Esophagus squamous epithelium (tissue), 5 donors: Measurements from ENCODE around the gene COL6A2. TPM values are rescaled to one million over a fixed set of nuclear protein-coding genes. Genes with fewer than 3 reads are reported as not detected.

Experiments used
- DNase-seq: peaks from one replicate; lab custom pipeline; 2025; lab: John Stamatoyannopoulos, UW
- H3K27ac ChIP-seq, 4 donors: fragments of 200-600 bp; sonication (generic); one replicate each; pipeline ENCODE4 v1.5.1; 2016 to 2019; ENCODE audit warnings: mild to moderate bottlenecking in 1 of 4
- H3K27me3 ChIP-seq, 4 donors: fragments of 200-600 bp; sonication (generic); 1 replicate in 3 of 4; 2 replicates in 1 of 4; pipeline versions ENCODE4 v1.5.1 to v1.6.0; 2017 to 2021; ENCODE audit warnings: antibody characterized with exemption in 1 of 4
- H3K36me3 ChIP-seq, 3 donors: fragments of 200-600 bp; sonication (generic); one replicate each; pipeline ENCODE4 v1.5.1; 2016 to 2019
- H3K4me1 ChIP-seq, 3 donors: fragments of 200-600 bp; sonication (generic); one replicate each; pipeline ENCODE4 v1.5.1; 2017 to 2019
- H3K4me3 ChIP-seq, 4 donors: fragments of 200-600 bp; sonication (generic); 1 replicate in 3 of 4; 2 replicates in 1 of 4; pipeline ENCODE4 v1.5.1; 2016 to 2019; ENCODE audit warnings: mild to moderate bottlenecking in 2 of 4, moderate library complexity in 1 of 4
- H3K9me3 ChIP-seq, 3 donors: fragments of 200-600 bp; sonication (generic); one replicate each; pipeline ENCODE4 v1.5.1; 2016 to 2019
- CTCF ChIP-seq, 6 experiments: fragments of 450-650 bp in 4 of 6; fragments of 200-600 bp in 2 of 6; sonication (generic) in 2 of 6; IDR thresholded peaks; one replicate each; pipeline ENCODE4 v1.5.1; 2016 to 2019; ENCODE audit warnings: antibody characterized with exemption in 6 of 6, mild to moderate bottlenecking in 4 of 6, moderate library complexity in 4 of 6
- POLR2A ChIP-seq, 4 donors: fragments of 450-650 bp; IDR thresholded peaks; one replicate each; pipeline ENCODE4 v1.6.1; 2017; ENCODE audit warnings: antibody characterized with exemption in 4 of 4, mild to moderate bottlenecking in 4 of 4, moderate library complexity in 3 of 4
- WGBS, 2 donors: methylation state at CpG; one replicate each; pipeline ENCODE4 v1.1.5; 2018; 5-methylcytosine and 5-hydroxymethylcytosine counted together
- intact Hi-C: fragments of 100-400 bp; cut with DNase I; formaldehyde crosslinking; loops from one replicate; pipeline ENCODE4 v1.15.0; 2022
- total RNA-seq, 4 donors: library from RNA; depleted of rRNA; stranded (reverse); fragments of >200 nt; gene quantifications; one replicate each; pipeline ENCODE4 v1.1.0, GENCODE V29; 2016
- donor health status: DM: yes; HTN: yes; CAD: no.

COL6A2 gene
- total RNA-seq, 4 donors from 2014 or later, result 23.0 to 328 (median 62.0) TPM

GRCh38 chr21:46087641-46088040 is 10.3 kb upstream of the COL6A2 start:
- H3K4me1 ChIP-seq, result peaks cover 4 to 31% (median 9%) of the 10 kb centered on the region in 3 donors
- no peak for DNase-seq
- intact Hi-C loops, result no loop called here
- 84 to 85% methylated on average over 1 of the region's 1 CpG for WGBS, 2 donors
- H3K27me3 ChIP-seq, result peaks cover 0 to 23% (median 0%) of the 10 kb centered on the region in 4 donors
- H3K36me3 ChIP-seq, result no peaks in the 10 kb centered on the region
- TF ChIP-seq POLR2A (IDR thresholded peaks at IDR 0.05) (no peak), CTCF (IDR thresholded peaks at IDR 0.05) (no peak)
- no peaks in the 10 kb centered on the region for H3K9me3 ChIP-seq
- no peak overlapping the region for H3K4me3 ChIP-seq
- no peak overlapping the region for H3K27ac ChIP-seq

DNA sequence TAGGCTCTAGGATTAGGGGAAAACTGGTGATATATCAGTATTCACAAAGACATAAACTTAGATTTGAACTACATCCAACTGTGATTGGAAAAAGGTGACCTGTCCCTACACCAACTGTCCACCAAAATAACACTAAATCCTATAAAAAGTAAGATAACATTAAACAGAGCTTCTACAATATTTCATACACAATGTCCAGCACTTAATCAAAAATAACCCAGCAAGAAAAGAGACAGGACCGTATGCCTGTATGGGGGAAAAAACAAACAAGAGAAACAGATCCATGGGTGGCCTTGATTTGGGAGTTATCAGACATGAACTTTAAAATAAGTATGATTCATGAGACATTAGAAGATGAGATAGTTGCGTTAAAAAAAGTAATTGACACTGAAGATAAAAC is 9.7 kb upstream of the COL6A2 start:
- TF ChIP-seq POLR2A (IDR thresholded peaks at IDR 0.05), result no peak
- TF ChIP-seq CTCF (IDR thresholded peaks at IDR 0.05), result no peak
- peaks cover 8 to 31% (median 13%) of the 10 kb centered on the region in 3 donors for H3K4me1 ChIP-seq
- no peaks in the 10 kb centered on the region for H3K9me3 ChIP-seq
- H3K4me3 ChIP-seq, result no peak overlapping the region
- H3K27ac ChIP-seq, result no peak overlapping the region
- H3K36me3 ChIP-seq, result no peaks in the 10 kb centered on the region
- 83 to 84% methylated on average over 2 of the region's 2 CpGs for WGBS, 2 donors
- intact Hi-C loops, result no loop called here
- no peak for DNase-seq
- peaks cover 0 to 18% (median 0%) of the 10 kb centered on the region in 4 donors for H3K27me3 ChIP-seq

- Histone ChIP-seq H3K27ac (no peak overlapping the region), H3K9me3 (no peaks in the 10 kb centered on the region), H3K4me3 (no peak overlapping the region), H3K27me3 (peaks cover 0 to 7% (median 0%) of the 10 kb centered on the region in 4 donors), H3K4me1 (peaks cover 6 to 31% (median 9%) of the 10 kb centered on the region in 3 donors), H3K36me3 (no peaks in the 10 kb centered on the region)
- WGBS, 2 donors, result 63 to 73% methylated on average over 5 of the region's 5 CpGs
- DNase-seq, result no peak
- TF ChIP-seq POLR2A (IDR thresholded peaks at IDR 0.05) (no peak), CTCF (IDR thresholded peaks at IDR 0.05) (no peak)
- intact Hi-C loops, result no loop called here
Measured at GRCh38 chr21:46089285-46089684, 8.6 kb upstream of the COL6A2 start.

DNA sequence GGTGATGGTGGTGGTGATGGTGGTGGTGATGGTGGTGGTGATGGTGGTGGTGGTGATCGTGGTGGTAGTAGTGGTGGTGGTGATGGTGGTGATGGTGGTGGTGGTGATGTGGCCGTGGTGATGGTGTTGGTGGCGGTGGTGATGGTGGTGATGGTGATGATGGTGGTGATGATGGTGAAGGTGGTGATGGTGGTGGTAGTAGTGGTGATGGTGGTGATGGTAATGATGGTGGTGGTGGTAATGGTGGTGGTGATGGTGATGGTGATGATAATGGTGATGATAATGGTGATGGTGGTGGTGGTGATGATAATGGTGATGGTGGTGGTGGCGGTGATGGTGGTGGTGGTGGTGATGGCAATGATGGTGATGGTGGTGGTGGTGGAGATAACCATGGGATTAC is 6.8 kb upstream of the COL6A2 start:
- DNase-seq, result no peak
- Histone ChIP-seq H3K4me1 (peaks cover 9 to 34% (median 14%) of the 10 kb centered on the region in 3 donors), H3K36me3 (no peaks in the 10 kb centered on the region), H3K27me3 (peaks cover 0 to under 1% (median 0%) of the 10 kb centered on the region in 4 donors), H3K4me3 (no peak overlapping the region), H3K27ac (peak overlapping the region; percentile 45 to 98 (median 88)), H3K9me3 (no peaks in the 10 kb centered on the region)
- intact Hi-C loops, result no loop called here
- 73 to 74% methylated on average over 4 of the region's 4 CpGs for WGBS, 2 donors
- no peak for TF ChIP-seq CTCF (IDR thresholded peaks at IDR 0.05)
- no peak for TF ChIP-seq POLR2A (IDR thresholded peaks at IDR 0.05)

DNA sequence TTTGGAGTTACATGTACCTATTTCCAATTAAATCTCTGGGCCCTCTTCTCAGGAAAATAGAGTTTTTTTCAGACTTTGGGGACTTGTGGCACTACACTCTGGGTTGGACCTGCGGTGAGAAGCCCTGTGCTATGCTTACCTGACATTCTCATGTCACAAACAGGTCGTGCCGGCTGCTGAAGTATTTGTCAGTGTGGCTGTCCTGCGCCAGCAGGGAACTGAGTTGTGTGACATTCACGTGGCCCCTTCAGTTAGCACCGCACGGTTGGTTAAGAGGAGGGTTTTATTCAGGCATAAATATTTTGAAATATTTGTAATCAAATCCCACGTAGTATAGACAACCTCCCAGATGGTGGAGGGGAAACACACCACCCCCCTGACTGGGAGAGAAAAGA is 6.3 kb upstream of the COL6A2 start:
- TF ChIP-seq CTCF (IDR thresholded peaks at IDR 0.05), result no peak
- no peak for TF ChIP-seq POLR2A (IDR thresholded peaks at IDR 0.05)
- H3K4me1 ChIP-seq, result peaks cover 9 to 36% (median 14%) of the 10 kb centered on the region in 3 donors
- peaks cover 0 to 6% (median 0%) of the 10 kb centered on the region in 4 donors for H3K27me3 ChIP-seq
- intact Hi-C loops, result no loop called here
- peak overlapping the region; percentile 45 to 98 (median 88) for H3K27ac ChIP-seq
- H3K4me3 ChIP-seq, result peak overlapping the region in 3 of 4 donors; percentile 14 to 47 (median 18)
- H3K9me3 ChIP-seq, result no peaks in the 10 kb centered on the region
- WGBS, 2 donors, result 67 to 71% methylated on average over 6 to 8 of the region's 8 CpGs
- DNase-seq, result no peak
- no peaks in the 10 kb centered on the region for H3K36me3 ChIP-seq
